Heart left ventricle (tissue), 16 donors: ENCODE data around the gene NACC2. TPM values are rescaled to one million over a fixed set of nuclear protein-coding genes. Genes with fewer than 3 reads are reported as not detected.

Source experiments
- ATAC-seq, 4 donors: fragments of 200-7000 bp; cut with Tn5 transposase; one replicate each; pipeline ENCODE4 v1.9.1; 2020 to 2022; ENCODE audit warnings: moderate library complexity in 4 of 4, mild to moderate bottlenecking in 3 of 4, moderate number of reproducible peaks in 1 of 4
- DNase-seq, 5 donors: peaks; one replicate each; pipeline ENCODE4 v3.0.0-alpha.2; 2020
- H3K27ac ChIP-seq, 12 donors: fragments of 200-600 bp; sonication (generic) in 4 of 12; one replicate each; pipeline versions ENCODE4 v1.5.0 to v1.8.0; 2016 to 2022; ENCODE audit warnings: mild to moderate bottlenecking in 2 of 12
- H3K27me3 ChIP-seq, 9 donors: fragments of 200-600 bp; sonication (generic) in 2 of 9; one replicate each; pipeline versions ENCODE4 v1.5.1 to v1.8.0; 2016 to 2022; ENCODE audit warnings: mild to moderate bottlenecking in 3 of 9
- H3K36me3 ChIP-seq, 9 donors: fragments of 200-600 bp; sonication (generic) in 2 of 9; one replicate each; pipeline versions ENCODE4 v1.5.0 to v1.8.0; 2018 to 2022; ENCODE audit warnings: mild to moderate bottlenecking in 2 of 9
- H3K4me1 ChIP-seq, 12 donors: fragments of 200-600 bp; sonication (generic) in 4 of 12; one replicate each; pipeline versions ENCODE4 v1.5.0 to v1.8.0; 2016 to 2022; ENCODE audit warnings: mild to moderate bottlenecking in 3 of 12
- H3K4me3 ChIP-seq, 12 donors: fragments of 200-600 bp; sonication (generic) in 4 of 12; one replicate each; pipeline versions ENCODE4 v1.5.0 to v1.8.0; 2017 to 2022; ENCODE audit warnings: mild to moderate bottlenecking in 9 of 12, moderate library complexity in 4 of 12
- H3K9me3 ChIP-seq, 12 donors: fragments of 200-600 bp; sonication (generic) in 4 of 12; one replicate each; pipeline versions ENCODE4 v1.5.0 to v1.8.0; 2016 to 2022; ENCODE audit warnings: mild to moderate bottlenecking in 1 of 12
- CTCF ChIP-seq, 12 donors: fragments of 200-600 bp; sonication (generic) in 4 of 12; IDR thresholded peaks; one replicate each; pipeline versions ENCODE4 v1.5.0 to v1.8.0; 2018 to 2022; ENCODE audit warnings: antibody characterized with exemption in 12 of 12, mild to moderate bottlenecking in 5 of 12
- POLR2A ChIP-seq, 2 donors: fragments of 450-650 bp; IDR thresholded peaks; one replicate each; pipeline ENCODE4 v1.6.1; 2017; ENCODE audit warnings: antibody characterized with exemption in 2 of 2, mild to moderate bottlenecking in 2 of 2, moderate library complexity in 2 of 2
- WGBS, 4 donors: extraction: QIAGEN DNeasy Blood & Tissue Kit in 2 of 4; methylation state at CpG; one replicate each; pipeline versions ENCODE4 v1.1.5 to v1.1.7; 2013 to 2018; 5-methylcytosine and 5-hydroxymethylcytosine counted together
- intact Hi-C, 10 donors: fragments of 100-400 bp; cut with DNase I; formaldehyde crosslinking; loops; one replicate each; pipeline versions ENCODE4 v1.11.1 to v1.14.2; 2022
- polyA plus RNA-seq, 2 donors: library from polyadenylated mRNA; stranded (reverse); fragments of 200-250 nt; gene quantifications; one replicate each; pipeline ENCODE4 v1.2.3, GENCODE V29; 2013
- total RNA-seq, 9 donors: library from RNA; depleted of rRNA in 2 of 9; stranded (reverse); fragments of >200 nt in 2 of 9; fragmentation: NEBNext Ultra II Directional in 3 of 9; extraction: Animal tissue kit (Norgen Biotek cat#: 25700) in 3 of 9; gene quantifications; one replicate each; pipeline versions ENCODE4 v1.1.0 to v1.2.4, GENCODE V29; 2016 to 2023
- donor health status: ischemic (EF 13 %, LVEDD 7.1; RV severe dilation, severe dysfunction).
- donor health status: healthy with polysubstance abuse.
- donor health status: DM: no; HTN: yes; CAD: no.
- donor health status: DM: no; HTN: no; CAD: no.
- donor health status: ischemic (EF 25% LVEDD 6.9; RV normal size, moderate dysfunction).
- donor health status: ischemic (EF 25% LVEDD 5.7; RV mildly dilated, moderate dysfunction).
- donor health status: healthy.
- donor health status: DM: yes; HTN: yes; CAD: no.
- donor health status: ischemic (EF 35%, LVEDD 5.7; RV mildly dilated, moderate dysfunction).
- donor health status: nonischemic (EF 11% LVEDD 7.7; RV severe dilation, severe dysfunction).
- donor health status: DM: yes; HTN: yes; CAD: no.
- donor health status: PGD.
- donor health status: ischemic (EF 29% LVEDD 5.4; RV normal size, mild dysfunction).
- donor health status: nonischemic (EF 23%, LVEDD 6.1; RV moderate dilation, normal function).

The NACC2 gene
- total and polyA plus RNA-seq, 11 donors: 17.9 to 66.5 (median 47.4) TPM

- H3K27ac ChIP-seq: no peak overlapping the region
- no peak for TF ChIP-seq POLR2A (IDR thresholded peaks at IDR 0.05)
- no peak for TF ChIP-seq CTCF (IDR thresholded peaks at IDR 0.05)
- ATAC-seq (no peak), DNase-seq (peak in 1 of 5 donors; percentile 59)
- H3K4me1 ChIP-seq: peaks cover 0 to 20% (median 5%) of the 10 kb centered on the region in 12 donors
- peaks cover 0 to 38% (median 20%) of the 10 kb centered on the region in 9 donors for H3K27me3 ChIP-seq
- intact Hi-C loops: loop anchor here in 5 of 10 donors (10.0 kb wide), 4 partner anchors 264 to 524 kb away; partner anchors contain the start of gene KCNT1 (in 2 of the 5)
- 54 to 60% (median 58%) methylated on average over 17 of the region's 17 CpGs for WGBS, 4 donors
- no peak overlapping the region for H3K4me3 ChIP-seq
- no peaks in the 10 kb centered on the region for H3K36me3 ChIP-seq
- H3K9me3 ChIP-seq: no peaks in the 10 kb centered on the region
These were observed 34.1 kb upstream of the NACC2 start for GRCh38 chr9:136129176-136129575.

GRCh38 chr9:136128436-136128835 lies 33.3 kb upstream of the NACC2 start:
- TF ChIP-seq POLR2A (IDR thresholded peaks at IDR 0.05) (no peak), CTCF (IDR thresholded peaks at IDR 0.05) (no peak)
- 83 to 90% (median 84%) methylated on average over 17 of the region's 17 CpGs for WGBS, 4 donors
- intact Hi-C loops: loop anchor here in 5 of 10 donors (10.0 kb wide), 4 partner anchors 264 to 524 kb away; partner anchors contain the start of gene KCNT1 (in 2 of the 5)
- peak in 1 of 5 donors; percentile 49 for DNase-seq
- Histone ChIP-seq H3K36me3 (no peaks in the 10 kb centered on the region), H3K9me3 (no peaks in the 10 kb centered on the region), H3K4me1 (peaks cover 0 to 14% (median 3%) of the 10 kb centered on the region in 12 donors), H3K4me3 (no peak overlapping the region), H3K27ac (no peak overlapping the region), H3K27me3 (peaks cover 0 to 30% (median 16%) of the 10 kb centered on the region in 9 donors)
- ATAC-seq: no peak

DNA sequence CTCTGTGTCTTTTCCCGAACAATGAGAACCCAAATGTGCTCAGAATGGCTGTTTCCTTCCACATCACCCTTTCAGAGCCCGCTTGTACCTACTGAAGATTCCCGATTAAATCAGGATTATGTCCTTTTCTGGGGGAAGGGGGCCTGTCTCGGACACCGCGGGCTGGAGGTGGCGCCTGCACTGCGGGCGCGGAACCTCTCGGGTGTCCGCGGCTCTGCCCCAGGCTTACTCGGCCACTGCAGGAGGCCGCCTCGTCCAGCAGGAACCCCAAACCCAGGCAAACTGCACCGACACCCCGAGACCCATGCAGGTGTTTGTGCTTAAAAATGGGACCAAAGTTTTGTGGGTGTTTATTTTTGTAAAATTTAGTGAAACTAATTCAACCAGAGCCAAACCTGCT lies 32.2 kb upstream of the NACC2 start:
- intact Hi-C loops: loop anchor here in 6 of 10 donors (2.0 to 10.0 kb wide), 5 partner anchors 157 to 523 kb away; partner anchors contain the start of gene KCNT1 (in 2 of the 6)
- 73 to 83% (median 79%) methylated on average over 18 of the region's 18 CpGs for WGBS, 4 donors
- peaks cover 0 to 22% (median 8%) of the 10 kb centered on the region in 9 donors for H3K27me3 ChIP-seq
- TF ChIP-seq CTCF (IDR thresholded peaks at IDR 0.05) (no peak), POLR2A (IDR thresholded peaks at IDR 0.05) (no peak)
- H3K4me1 ChIP-seq: peaks cover 0 to 14% (median 8%) of the 10 kb centered on the region in 12 donors
- H3K27ac ChIP-seq: no peak overlapping the region
- H3K36me3 ChIP-seq: no peaks in the 10 kb centered on the region
- H3K4me3 ChIP-seq: no peak overlapping the region
- DNase-seq (peak in 1 of 5 donors; percentile 60), ATAC-seq (no peak)
- no peaks in the 10 kb centered on the region for H3K9me3 ChIP-seq

DNA sequence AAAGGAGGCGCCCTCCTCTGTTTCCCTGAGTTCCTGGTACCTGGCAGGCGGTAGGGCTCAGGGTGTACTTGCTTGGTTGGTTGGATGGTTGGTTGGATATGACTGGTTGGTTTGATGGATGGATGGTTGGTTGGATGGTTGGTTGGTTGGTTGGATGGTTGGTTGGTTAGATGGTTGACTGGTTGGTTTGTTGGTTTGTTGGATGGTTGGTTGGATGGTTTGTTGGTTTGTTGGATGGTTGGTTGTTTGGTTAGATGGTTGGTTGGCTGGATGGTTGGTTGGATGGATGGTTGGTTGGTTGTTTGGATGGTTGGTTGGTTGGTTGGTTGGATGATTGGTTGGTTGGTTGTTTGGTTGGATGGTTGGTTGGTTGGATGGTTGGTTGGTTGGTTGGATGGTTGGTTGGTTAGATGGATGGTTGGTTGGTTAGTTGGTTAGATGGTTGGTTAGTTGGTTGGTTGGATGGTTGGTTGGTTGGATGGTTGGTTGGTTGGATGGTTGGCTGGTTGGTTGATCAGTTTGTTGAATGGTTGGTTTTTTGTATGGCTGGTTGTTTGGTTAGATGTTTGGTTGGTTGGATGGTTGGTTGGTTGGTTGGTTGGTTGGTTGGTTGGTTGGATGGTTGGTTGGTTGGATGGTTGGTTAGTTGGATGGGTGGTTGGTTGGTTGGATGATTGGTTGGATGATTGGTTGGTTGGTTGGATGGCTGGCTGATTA lies 30.0 kb upstream of the NACC2 start:
- intact Hi-C loops: loop anchor here in 9 of 10 donors (5.0 to 10.0 kb wide), 11 partner anchors 38 to 523 kb away; partner anchors contain the start of gene KCNT1 (in 3 of the 9)
- H3K27me3 ChIP-seq: peaks cover 0 to 10% (median 0%) of the 10 kb centered on the region in 9 donors
- WGBS, 4 donors: 89 to 95% (median 91%) methylated on average over 2 of the region's 2 CpGs
- TF ChIP-seq CTCF (IDR thresholded peaks at IDR 0.05) (no peak), POLR2A (IDR thresholded peaks at IDR 0.05) (no peak)
- no peak for ATAC-seq
- no peaks in the 10 kb centered on the region for H3K9me3 ChIP-seq
- DNase-seq: no peak
- H3K36me3 ChIP-seq: no peaks in the 10 kb centered on the region
- peaks cover 0 to 14% (median 9%) of the 10 kb centered on the region in 12 donors for H3K4me1 ChIP-seq
- no peak overlapping the region for H3K27ac ChIP-seq
- H3K4me3 ChIP-seq: no peak overlapping the region
